Caco-2 (cell line): ENCODE results near the gene PLCG1. TPM values are rescaled to one million over a fixed set of nuclear protein-coding genes. Genes with fewer than 3 reads are reported as not detected.

ENCODE experiments used
- BruUV-seq: library from RNA; stranded (reverse); fragments of 400-500 nt; replicated peaks from 2 replicates; lab custom pipeline; 2021; lab: Mats Ljungman, UMichigan
- CTCF ChIA-PET: fragments of 300-600 bp; sonication (Branson Sonifier 250); formaldehyde crosslinking; loops from one replicate; lab custom pipeline; 2022; ENCODE audit warnings: antibody characterized with exemption; lab: Charles Lee
- POLR2A ChIA-PET: fragments of 300-600 bp; sonication (Branson Sonifier 250); formaldehyde crosslinking; loops from one replicate; lab custom pipeline; 2022; ENCODE audit warnings: antibody characterized with exemption; lab: Charles Lee
- DNase-seq, 2 experiments: peaks; one replicate each; pipeline versions ENCODE4 v3.0.0 to v3.0.0-alpha.2; 2020 to 2022
- H3K27me3 ChIP-seq: replicated peaks from 2 replicates; pipeline ENCODE4 v1.6.0; 2011; ENCODE audit warnings: low read length; ENCODE audit not compliant: control insufficient read depth, insufficient read depth
- H3K36me3 ChIP-seq: 2 replicates; pipeline ENCODE4 v1.5.1; 2011; ENCODE audit warnings: low read length; ENCODE audit not compliant: control insufficient read depth, insufficient read depth
- H3K4me1 ChIP-seq: fragments of 250-450 bp; sonication (Bioruptor Pico); 2 replicates; pipeline ENCODE4 v1.5.1; 2020; ENCODE audit warnings: mild to moderate bottlenecking
- H3K4me3 ChIP-seq: 2 replicates; pipeline ENCODE4 v1.5.1; 2011; ENCODE audit warnings: low read depth, mild to moderate bottlenecking, control low read depth, low read length
- H3K9me3 ChIP-seq: fragments of 250-450 bp; sonication (Bioruptor Pico); 2 replicates; pipeline ENCODE4 v1.5.1; 2020; ENCODE audit warnings: mild to moderate bottlenecking, moderate library complexity
- H3K27ac Mint-ChIP-seq: one replicate; pipeline ENCODE4 v1.8.0; 2022; ENCODE audit warnings: mixed read lengths; ENCODE audit not compliant: unreplicated experiment
- H3K27me3 Mint-ChIP-seq: one replicate; pipeline ENCODE4 v1.8.0; 2022; ENCODE audit warnings: mixed read lengths; ENCODE audit not compliant: insufficient read depth, unreplicated experiment
- H3K36me3 Mint-ChIP-seq: one replicate; pipeline ENCODE4 v1.8.0; 2022; ENCODE audit warnings: mild to moderate bottlenecking, mixed read lengths; ENCODE audit not compliant: insufficient read depth, unreplicated experiment
- H3K4me1 Mint-ChIP-seq: one replicate; pipeline ENCODE4 v1.8.0; 2022; ENCODE audit warnings: low read depth, mixed read lengths; ENCODE audit not compliant: unreplicated experiment
- H3K4me3 Mint-ChIP-seq: one replicate; pipeline ENCODE4 v1.8.0; 2022; ENCODE audit warnings: mild to moderate bottlenecking, moderate library complexity, mixed read lengths; ENCODE audit not compliant: unreplicated experiment
- H3K9me3 Mint-ChIP-seq: one replicate; pipeline ENCODE4 v1.8.0; 2022; ENCODE audit warnings: mixed read lengths; ENCODE audit not compliant: unreplicated experiment
- CTCF ChIP-seq, 2 experiments: fragments of 200-600 bp in 1 of 2; IDR thresholded peaks; 1 replicate in 1 of 2; 2 replicates in 1 of 2; pipeline versions ENCODE4 v1.5.1 to v1.8.0; 2011 to 2022; ENCODE audit warnings: antibody characterized with exemption in 1 of 2, control low read depth in 1 of 2, inconsistent platforms in 1 of 2, low read depth in 1 of 2, low read length in 1 of 2, mild to moderate bottlenecking in 1 of 2, moderate library complexity in 1 of 2; ENCODE audit not compliant: insufficient read depth in 1 of 2, severe bottlenecking in 1 of 2, unreplicated experiment in 1 of 2
- intact Hi-C: fragments of 100-400 bp; cut with micrococcal nuclease; formaldehyde crosslinking; loops from one replicate; pipeline ENCODE4 v1.10.0; 2022; ENCODE audit not compliant: unreplicated experiment
- total RNA-seq: library from RNA; stranded (reverse); gene quantifications from 2 replicates; pipeline ENCODE4 v1.2.3, GENCODE V29; 2022

The PLCG1 gene
- total RNA-seq, 1 experiment from 2014 or later: 196 TPM

- Mint-ChIP-seq H3K27ac (no peak overlapping the region), H3K4me1 (no peaks in the 10 kb centered on the region), H3K27me3 (no peaks in the 10 kb centered on the region), H3K9me3 (no peaks in the 10 kb centered on the region), H3K4me3 (no peak overlapping the region), H3K36me3 (peaks cover 93% of the 10 kb centered on the region)
- Histone ChIP-seq H3K9me3 (no peaks in the 10 kb centered on the region), H3K36me3 (peaks cover 19% of the 10 kb centered on the region), H3K27me3 (no peaks in the 10 kb centered on the region), H3K4me3 (no peak overlapping the region), H3K4me1 (no peaks in the 10 kb centered on the region)
- CTCF ChIA-PET: interaction anchor here (0.6 to 1.3 kb wide), 2 partner anchors 165 to 209 kb away, joined by 3 to 8 read pairs; partner anchors contain the start of gene LPIN3
- intact Hi-C loops: no loop called here
- POLR2A ChIA-PET: no interaction called here
- no TSS peak for BruUV-seq
- DNase-seq: no peak
- no peak for TF ChIP-seq CTCF (IDR thresholded peaks at IDR 0.05; ENCODE audit: insufficient read depth in 1 of 2, low read depth in 1 of 2, low read length in 1 of 2, severe bottlenecking in 1 of 2, unreplicated experiment in 1 of 2)
Measured at GRCh38 chr20:41175201-41175651, 37.9 kb downstream of the PLCG1 start.

DNA sequence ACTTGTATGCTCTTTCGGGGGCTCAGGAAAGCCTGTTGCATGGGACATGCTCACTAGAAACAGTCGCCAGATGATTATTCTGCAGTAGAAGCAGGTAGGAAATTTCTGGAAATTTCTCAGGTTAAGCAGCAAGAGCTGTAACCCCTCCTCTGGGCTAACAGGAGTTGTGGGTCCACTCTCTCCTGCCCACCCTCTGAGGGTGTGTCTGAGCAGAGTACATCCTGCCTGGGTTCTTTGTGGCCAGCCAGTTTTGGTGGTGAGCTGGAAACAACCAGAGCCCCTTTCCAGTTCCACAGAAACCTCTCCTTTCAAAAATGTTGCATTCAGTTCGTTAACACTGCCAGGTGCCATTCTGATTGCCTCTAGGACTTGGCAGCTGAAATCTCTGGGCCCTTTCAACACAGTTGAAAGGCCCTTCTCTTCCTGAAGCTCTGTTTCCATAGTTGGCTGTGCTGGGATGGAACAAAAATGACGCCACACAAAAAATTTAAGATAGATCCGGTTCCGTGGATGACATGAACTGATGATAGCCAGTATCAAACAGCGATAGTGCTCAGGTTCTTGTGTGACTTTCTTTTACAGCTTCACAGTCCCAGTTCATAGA is 38.5 kb downstream of the PLCG1 start:
- intact Hi-C loops: no loop called here
- TF ChIP-seq CTCF (IDR thresholded peaks at IDR 0.05; ENCODE audit: insufficient read depth in 1 of 2, low read depth in 1 of 2, low read length in 1 of 2, severe bottlenecking in 1 of 2, unreplicated experiment in 1 of 2): no peak
- Mint-ChIP-seq H3K4me3 (no peak overlapping the region), H3K27me3 (no peaks in the 10 kb centered on the region), H3K9me3 (no peaks in the 10 kb centered on the region), H3K36me3 (peaks cover 93% of the 10 kb centered on the region), H3K4me1 (no peaks in the 10 kb centered on the region), H3K27ac (no peak overlapping the region)
- no peaks in the 10 kb centered on the region for H3K9me3 ChIP-seq
- no peaks in the 10 kb centered on the region for H3K4me1 ChIP-seq
- DNase-seq: no peak
- CTCF ChIA-PET: interaction anchor here (1.0 kb wide), 1 partner anchor 213 kb away, joined by 4 read pairs; no protein-coding TSS in a partner anchor
- H3K36me3 ChIP-seq: peaks cover 19% of the 10 kb centered on the region
- H3K27me3 ChIP-seq: no peaks in the 10 kb centered on the region
- BruUV-seq: no TSS peak
- no peak overlapping the region for H3K4me3 ChIP-seq
- POLR2A ChIA-PET: no interaction called here

GRCh38 chr20:41176711-41177552 is 39.6 kb downstream of the PLCG1 start:
- H3K36me3 Mint-ChIP-seq: peaks cover 86% of the 10 kb centered on the region
- H3K4me1 Mint-ChIP-seq: no peaks in the 10 kb centered on the region
- no peaks in the 10 kb centered on the region for H3K9me3 Mint-ChIP-seq
- no peaks in the 10 kb centered on the region for H3K27me3 Mint-ChIP-seq
- no peak for TF ChIP-seq CTCF (IDR thresholded peaks at IDR 0.05; ENCODE audit: insufficient read depth in 1 of 2, low read depth in 1 of 2, low read length in 1 of 2, severe bottlenecking in 1 of 2, unreplicated experiment in 1 of 2)
- Histone ChIP-seq H3K27me3 (no peaks in the 10 kb centered on the region), H3K36me3 (peaks cover 19% of the 10 kb centered on the region), H3K4me1 (no peaks in the 10 kb centered on the region), H3K9me3 (no peaks in the 10 kb centered on the region), H3K4me3 (no peak overlapping the region)
- BruUV-seq: no TSS peak
- CTCF ChIA-PET: interaction anchor here (1.0 kb wide), 2 partner anchors 56 to 164 kb away, joined by 4 to 5 read pairs; partner anchors contain the start of gene LPIN3
- DNase-seq: no peak
- no peak overlapping the region for H3K4me3 Mint-ChIP-seq
- no peak overlapping the region for H3K27ac Mint-ChIP-seq
- intact Hi-C loops: no loop called here
- POLR2A ChIA-PET: no interaction called here
